PFSK-1 (cell line): ENCODE measurements around the gene TMEM225B.

ENCODE experiments used
- FOXP2 ChIP-seq: optimal IDR thresholded peaks from 2 replicates; pipeline ENCODE3; 2011; ENCODE audit warnings: borderline replicate concordance, control low read depth, inconsistent platforms; ENCODE audit not compliant: insufficient read depth; ENCODE audit errors: extremely low read length, extremely low read depth
- POLR2AphosphoS5 ChIP-seq: IDR thresholded peaks from 2 replicates; pipeline ENCODE4 v1.6.1; 2012; ENCODE audit warnings: low read depth, mild to moderate bottlenecking, control low read depth, low read length, moderate library complexity
- SIN3A ChIP-seq: IDR thresholded peaks from 2 replicates; pipeline ENCODE4 v1.6.1; 2012; ENCODE audit warnings: mild to moderate bottlenecking, low read length, moderate library complexity, borderline replicate concordance; ENCODE audit not compliant: insufficient read depth
- TAF1 ChIP-seq: IDR thresholded peaks from 2 replicates; pipeline ENCODE4 v1.6.1; 2012; ENCODE audit warnings: low read length, control low read depth, borderline replicate concordance; ENCODE audit not compliant: insufficient read depth
- TF ChIP-seq, protein P1 (sequence below), 2 experiments: IDR thresholded peaks; 2 replicates each; pipeline versions ENCODE4 v1.6.1 to v1.8.0; 2011 to 2012; ENCODE audit warnings: low read depth in 2 of 2, low read length in 2 of 2, control low read depth in 1 of 2, inconsistent platforms in 1 of 2, mild to moderate bottlenecking in 1 of 2, moderate library complexity in 1 of 2; ENCODE audit not compliant: insufficient read depth in 1 of 2

Gene TMEM225B

DNA sequence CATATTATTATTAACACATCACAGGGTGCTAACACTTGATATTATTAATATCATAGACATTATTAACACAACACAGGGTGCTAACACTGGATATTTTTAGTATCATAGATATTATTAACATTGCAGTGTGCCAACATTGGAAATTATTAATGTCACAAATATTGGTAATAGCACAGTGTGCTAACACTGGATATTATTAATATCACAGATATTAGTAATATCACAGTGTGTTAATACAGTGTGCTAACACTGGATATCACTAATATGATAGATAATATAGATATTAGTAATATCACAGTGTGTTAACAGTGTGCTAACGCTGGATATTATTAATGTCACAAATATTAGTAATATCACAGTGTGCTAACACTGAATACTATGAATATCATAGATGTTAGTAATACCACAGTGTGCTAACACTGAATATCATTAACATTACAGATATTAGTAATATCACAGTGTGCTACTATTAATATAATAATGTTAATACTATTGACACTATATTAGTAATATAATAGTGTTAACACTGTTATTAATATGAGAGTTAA lies 1.6 kb upstream of the TMEM225B start:
- TF ChIP-seq FOXP2, result no peak
- TF ChIP-seq TAF1, result no peak
- TF ChIP-seq, protein P1, sequence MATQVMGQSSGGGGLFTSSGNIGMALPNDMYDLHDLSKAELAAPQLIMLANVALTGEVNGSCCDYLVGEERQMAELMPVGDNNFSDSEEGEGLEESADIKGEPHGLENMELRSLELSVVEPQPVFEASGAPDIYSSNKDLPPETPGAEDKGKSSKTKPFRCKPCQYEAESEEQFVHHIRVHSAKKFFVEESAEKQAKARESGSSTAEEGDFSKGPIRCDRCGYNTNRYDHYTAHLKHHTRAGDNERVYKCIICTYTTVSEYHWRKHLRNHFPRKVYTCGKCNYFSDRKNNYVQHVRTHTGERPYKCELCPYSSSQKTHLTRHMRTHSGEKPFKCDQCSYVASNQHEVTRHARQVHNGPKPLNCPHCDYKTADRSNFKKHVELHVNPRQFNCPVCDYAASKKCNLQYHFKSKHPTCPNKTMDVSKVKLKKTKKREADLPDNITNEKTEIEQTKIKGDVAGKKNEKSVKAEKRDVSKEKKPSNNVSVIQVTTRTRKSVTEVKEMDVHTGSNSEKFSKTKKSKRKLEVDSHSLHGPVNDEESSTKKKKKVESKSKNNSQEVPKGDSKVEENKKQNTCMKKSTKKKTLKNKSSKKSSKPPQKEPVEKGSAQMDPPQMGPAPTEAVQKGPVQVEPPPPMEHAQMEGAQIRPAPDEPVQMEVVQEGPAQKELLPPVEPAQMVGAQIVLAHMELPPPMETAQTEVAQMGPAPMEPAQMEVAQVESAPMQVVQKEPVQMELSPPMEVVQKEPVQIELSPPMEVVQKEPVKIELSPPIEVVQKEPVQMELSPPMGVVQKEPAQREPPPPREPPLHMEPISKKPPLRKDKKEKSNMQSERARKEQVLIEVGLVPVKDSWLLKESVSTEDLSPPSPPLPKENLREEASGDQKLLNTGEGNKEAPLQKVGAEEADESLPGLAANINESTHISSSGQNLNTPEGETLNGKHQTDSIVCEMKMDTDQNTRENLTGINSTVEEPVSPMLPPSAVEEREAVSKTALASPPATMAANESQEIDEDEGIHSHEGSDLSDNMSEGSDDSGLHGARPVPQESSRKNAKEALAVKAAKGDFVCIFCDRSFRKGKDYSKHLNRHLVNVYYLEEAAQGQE (IDR thresholded peaks at IDR 0.05; ENCODE audit: insufficient read depth in 1 of 2, low read depth in 2 of 2, low read length in 2 of 2), result no peak
- no peak for TF ChIP-seq POLR2AphosphoS5
- TF ChIP-seq SIN3A, result no peak

DNA sequence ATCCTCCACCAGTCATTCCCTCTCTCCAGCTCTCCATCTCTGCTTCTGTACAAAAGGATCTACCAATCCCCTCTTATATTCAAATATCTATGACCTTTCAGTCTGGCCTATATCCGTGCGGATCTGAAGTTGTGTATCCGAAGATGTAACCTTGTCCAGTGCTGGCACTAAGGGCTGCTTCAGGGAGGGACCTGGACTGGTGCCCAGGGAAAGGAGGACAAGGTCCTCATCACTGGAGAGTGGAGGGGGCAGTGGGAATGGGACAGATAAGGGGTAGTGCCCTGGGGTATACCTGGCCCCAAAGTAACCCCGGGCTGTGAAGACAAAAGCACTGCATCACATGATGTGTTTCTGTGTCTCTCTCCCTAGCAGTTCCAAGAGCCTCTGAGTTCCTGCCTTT lies 1.8 kb downstream of the TMEM225B start:
- TF ChIP-seq, protein P1 (IDR thresholded peaks at IDR 0.05; ENCODE audit: insufficient read depth in 1 of 2, low read depth in 2 of 2, low read length in 2 of 2), result no peak
- no peak for TF ChIP-seq FOXP2
- TF ChIP-seq SIN3A, result no peak
- TF ChIP-seq POLR2AphosphoS5, result no peak
- no peak for TF ChIP-seq TAF1

DNA sequence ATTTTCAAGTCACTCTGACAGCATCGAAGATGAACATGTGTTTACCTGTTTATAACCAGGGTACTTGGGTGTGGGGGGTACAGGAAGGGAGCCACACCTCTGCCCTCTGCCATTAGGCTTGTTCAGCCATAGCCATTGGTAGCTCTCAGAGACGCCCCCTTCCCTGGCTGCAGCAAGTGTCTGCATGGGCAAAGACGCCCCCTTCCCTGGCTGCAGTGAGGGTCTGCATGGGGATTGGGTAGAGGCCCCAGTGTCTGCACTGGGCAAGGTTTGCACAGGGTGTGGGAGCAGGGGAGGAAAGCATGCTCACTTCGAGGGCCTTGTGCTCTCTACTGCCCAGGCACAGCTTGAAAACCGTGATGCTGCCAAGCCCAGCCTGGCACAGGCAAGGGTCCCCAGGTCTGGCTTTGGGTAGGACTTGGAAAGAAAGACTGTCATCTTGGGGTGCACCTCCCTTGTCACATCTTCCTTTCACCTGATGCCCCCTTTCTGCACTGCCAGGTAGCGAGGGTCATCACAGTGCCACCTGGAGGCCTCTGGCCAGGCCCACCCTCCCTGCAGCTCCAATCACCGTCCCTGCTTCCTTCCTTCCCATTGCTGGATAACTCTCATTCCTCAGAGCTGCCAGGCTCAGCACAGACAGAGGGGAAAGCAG lies 3.7 kb downstream of the TMEM225B start:
- no peak for TF ChIP-seq FOXP2
- no peak for TF ChIP-seq TAF1
- TF ChIP-seq POLR2AphosphoS5, result no peak
- TF ChIP-seq, protein P1 (IDR thresholded peaks at IDR 0.05; ENCODE audit: insufficient read depth in 1 of 2, low read depth in 2 of 2, low read length in 2 of 2), result no peak

DNA sequence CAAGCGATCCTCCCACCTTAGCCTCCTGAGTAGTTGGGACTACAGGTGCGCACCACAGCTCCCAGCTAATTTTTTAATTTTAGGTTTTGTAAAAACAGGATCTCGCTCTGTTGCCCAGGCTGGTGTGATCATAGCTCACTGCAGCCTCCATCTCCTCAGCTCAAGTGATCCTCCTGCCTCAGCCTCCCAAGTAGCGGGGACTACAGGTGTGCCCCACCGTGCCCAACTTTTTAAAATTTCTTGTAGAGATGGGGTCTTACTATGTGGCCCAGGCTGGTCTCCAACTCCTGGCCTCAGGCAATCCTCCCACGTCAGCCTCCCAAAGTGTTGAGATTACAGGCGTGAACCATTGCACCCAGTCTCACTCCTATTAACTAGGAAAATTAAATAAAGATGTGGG lies 7.5 kb downstream of the TMEM225B start:
- TF ChIP-seq TAF1 (no peak), FOXP2 (no peak), POLR2AphosphoS5 (no peak), SIN3A (no peak)
- TF ChIP-seq, protein P1 (IDR thresholded peaks at IDR 0.05; ENCODE audit: insufficient read depth in 1 of 2, low read depth in 2 of 2, low read length in 2 of 2), result no peak

DNA sequence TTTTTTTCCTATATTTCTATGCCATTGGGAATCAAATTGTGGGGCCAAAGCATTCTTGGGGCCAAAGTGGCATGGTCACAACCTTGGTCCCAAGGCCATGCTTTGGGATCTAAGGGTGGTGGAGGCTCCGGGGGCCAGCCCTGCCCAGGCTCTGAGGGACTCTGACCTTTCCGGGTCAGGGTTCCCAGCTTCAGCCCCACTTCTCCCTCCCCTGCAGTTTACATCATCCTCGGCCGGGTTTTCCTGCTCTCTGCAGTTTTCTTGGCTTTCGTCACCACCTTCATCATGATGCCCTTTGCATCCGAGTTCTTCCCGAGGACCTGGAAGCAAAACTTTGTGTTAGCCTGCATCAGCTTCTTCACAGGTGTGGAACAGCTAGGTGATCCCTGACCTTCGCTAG lies 8.5 kb downstream of the TMEM225B start:
- TF ChIP-seq TAF1, result no peak
- no peak for TF ChIP-seq SIN3A
- TF ChIP-seq, protein P1 (IDR thresholded peaks at IDR 0.05; ENCODE audit: insufficient read depth in 1 of 2, low read depth in 2 of 2, low read length in 2 of 2), result no peak
- no peak for TF ChIP-seq FOXP2
- no peak for TF ChIP-seq POLR2AphosphoS5
